K562 (cell line): ENCODE results near the gene FGGY. TPM values are rescaled to one million over a fixed set of nuclear protein-coding genes. Genes with fewer than 3 reads are reported as not detected.

Experiments used
- ATAC-seq: fragments of 200-7000 bp; cut with Tn5 transposase; 3 replicates; pipeline ENCODE4 v1.9.1; 2020; ENCODE audit warnings: moderate library complexity
- BruUV-seq: library from RNA; stranded (reverse); fragments of 400-500 nt; replicated peaks from 2 replicates; lab custom pipeline; 2021; lab: Mats Ljungman, UMichigan
- CTCF ChIA-PET: fragments of 300-600 bp; formaldehyde crosslinking; extraction: SDS; loops from one replicate; lab custom pipeline; 2021; ENCODE audit warnings: low intra/inter-chr PET ratio; lab: Yijun Ruan, JAX
- POLR2A ChIA-PET: fragments of 300-600, 350-650 bp; sonication (Branson Sonifier 250); formaldehyde crosslinking; extraction: SDS; loops from one replicate; lab custom pipeline; 2021; ENCODE audit warnings: antibody characterized with exemption, inconsistent platforms; lab: Yijun Ruan, JAX
- DNase-seq, 4 experiments: peaks; one replicate each; pipeline versions ENCODE4 v3.0.0 to v3.0.0-alpha.2; 2011 to 2018; ENCODE audit warnings: low spot score in 3 of 4, mixed read lengths in 3 of 4; ENCODE audit errors: extremely low read depth in 1 of 4
- FAIRE-seq: peaks from 2 replicates; lab custom pipeline; 2011; peaks lifted over from hg19 to GRCh38; lab: Jason Lieb, UNC
- H2AFZ ChIP-seq: 2 replicates; pipeline ENCODE4 v1.6.0; 2011; ENCODE audit warnings: low read depth, low read length, control low read depth, inconsistent platforms
- H3K27ac ChIP-seq: fragments of 200-600 bp; 3 replicates; pipeline ENCODE4 v1.8.0; 2011; ENCODE audit warnings: low read depth, mild to moderate bottlenecking, control low read depth, inconsistent platforms, low read length, moderate library complexity, mixed read lengths; ENCODE audit errors: extremely low read depth
- H3K27me3 ChIP-seq, 2 experiments: fragments of 300-600 bp in 1 of 2; 2 replicates in 1 of 2; 3 replicates in 1 of 2; pipeline versions ENCODE4 v1.6.0 to v1.8.0; 2011; ENCODE audit warnings: inconsistent platforms in 2 of 2, low read length in 2 of 2, mild to moderate bottlenecking in 1 of 2, mixed read lengths in 1 of 2, moderate library complexity in 1 of 2; ENCODE audit not compliant: control insufficient read depth in 2 of 2, insufficient read depth in 2 of 2
- H3K36me3 ChIP-seq: fragments of 300-600 bp; 3 replicates; pipeline ENCODE4 v1.8.0; 2011; ENCODE audit warnings: mild to moderate bottlenecking, low read length, inconsistent platforms; ENCODE audit not compliant: control insufficient read depth, insufficient read depth
- H3K4me1 ChIP-seq, 2 experiments: fragments of 200-600 bp in 1 of 2; replicated peaks in 1 of 2; 2 replicates in 1 of 2; 3 replicates in 1 of 2; pipeline versions ENCODE4 v1.5.1 to v1.8.0; 2011; ENCODE audit warnings: inconsistent platforms in 2 of 2, low read length in 2 of 2, mild to moderate bottlenecking in 1 of 2, mixed read lengths in 1 of 2, moderate library complexity in 1 of 2; ENCODE audit not compliant: control insufficient read depth in 2 of 2, insufficient read depth in 2 of 2
- H3K4me2 ChIP-seq: 2 replicates; pipeline ENCODE4 v1.6.1; 2011; ENCODE audit warnings: low read length, control low read depth, inconsistent platforms, mixed read lengths; ENCODE audit not compliant: insufficient read depth
- H3K4me3 ChIP-seq: fragments of 200-600 bp; sonication (generic), shearing (Covaris generic); 2 replicates; pipeline ENCODE4 v1.5.1; 2016; ENCODE audit warnings: control low read depth, inconsistent platforms
- H3K79me2 ChIP-seq: fragments of 200-600 bp; 3 replicates; pipeline ENCODE4 v1.8.0; 2011; ENCODE audit warnings: low read length, inconsistent platforms; ENCODE audit not compliant: control insufficient read depth, insufficient read depth
- H3K9ac ChIP-seq, 2 experiments: 2 replicates each; pipeline versions ENCODE4 v1.6.0 to v1.6.1; 2011; ENCODE audit warnings: low read depth in 2 of 2, low read length in 2 of 2, control low read depth in 1 of 2, inconsistent platforms in 1 of 2, mild to moderate bottlenecking in 1 of 2, mixed read lengths in 1 of 2; ENCODE audit not compliant: insufficient read depth in 1 of 2
- H3K9me1 ChIP-seq: one replicate; pipeline ENCODE4 v1.6.0; 2011; ENCODE audit warnings: inconsistent platforms, mild to moderate bottlenecking, low read length, moderate library complexity; ENCODE audit not compliant: control insufficient read depth, insufficient read depth
- H3K9me3 ChIP-seq: replicated peaks from 2 replicates; pipeline ENCODE4 v1.5.1; 2011; ENCODE audit warnings: low read depth, low read length, inconsistent platforms; ENCODE audit not compliant: control insufficient read depth, insufficient read depth
- H4K20me1 ChIP-seq: replicated peaks from 2 replicates; pipeline ENCODE4 v1.6.1; 2011; ENCODE audit warnings: low read length, inconsistent platforms, mixed read lengths; ENCODE audit not compliant: control insufficient read depth, insufficient read depth
- BRF2 ChIP-seq: IDR thresholded peaks from 3 replicates; pipeline ENCODE4 v1.6.1; 2011; ENCODE audit warnings: borderline replicate concordance, mild to moderate bottlenecking; ENCODE audit not compliant: insufficient read length, insufficient read depth
- CBFA2T3 ChIP-seq: fragments of 450-650 bp; IDR thresholded peaks from 2 replicates; pipeline ENCODE4 v1.6.1; 2017
- CREB1 ChIP-seq, 2 experiments: sonication (generic) in 1 of 2; formaldehyde crosslinking in 1 of 2; IDR thresholded peaks; 2 replicates each; pipeline versions ENCODE4 v1.6.1 to v1.8.0; 2012 to 2022; ENCODE audit warnings: inconsistent platforms in 1 of 2, mild to moderate bottlenecking in 1 of 2, missing genetic modification reagents in 1 of 2, moderate library complexity in 1 of 2
- DPF2 ChIP-seq: fragments of 450-650 bp; IDR thresholded peaks from 2 replicates; pipeline ENCODE4 v1.6.1; 2016
- ETV5 ChIP-seq: sonication (generic); formaldehyde crosslinking; IDR thresholded peaks from 2 replicates; pipeline ENCODE4 v1.4.0; 2020; ENCODE audit warnings: low read depth, mild to moderate bottlenecking, missing genetic modification reagents
- EZH2 ChIP-seq: IDR thresholded peaks from 2 replicates; pipeline ENCODE4 v1.6.1; 2012; ENCODE audit warnings: low read depth, mild to moderate bottlenecking, inconsistent platforms, low read length, borderline replicate concordance
- FOXA3 ChIP-seq, 2 experiments: fragments of 450-650 bp in 1 of 2; sonication (generic) in 1 of 2; formaldehyde crosslinking; IDR thresholded peaks in 1 of 2; conservative IDR thresholded peaks in 1 of 2; 2 replicates each; pipeline versions ENCODE4 v1.4.0 to v1.8.0; 2020 to 2022; ENCODE audit warnings: mild to moderate bottlenecking in 2 of 2, missing genetic modification reagents in 1 of 2
- HEY1 ChIP-seq: fragments of 250-450 bp; sonication (Bioruptor Pico); IDR thresholded peaks from 2 replicates; pipeline ENCODE4 v1.5.0; 2020; ENCODE audit warnings: mild to moderate bottlenecking, moderate library complexity, borderline replicate concordance
- MCM5 ChIP-seq: fragments of 450-650 bp; IDR thresholded peaks from 2 replicates; pipeline ENCODE4 v1.6.1; 2016; ENCODE audit warnings: low read depth
- NKRF ChIP-seq: fragments of 450-650 bp; IDR thresholded peaks from 2 replicates; pipeline ENCODE4 v1.6.1; 2016; ENCODE audit warnings: borderline replicate concordance
- NRF1 ChIP-seq, 2 experiments: fragments of 450-650 bp; IDR thresholded peaks in 1 of 2; conservative IDR thresholded peaks in 1 of 2; 2 replicates each; pipeline ENCODE4 v1.6.1; 2014; ENCODE audit warnings: mild to moderate bottlenecking in 2 of 2
- RBM22 ChIP-seq: fragments of 200-400 bp; formaldehyde crosslinking; IDR thresholded peaks from 2 replicates; pipeline ENCODE4 v1.6.1; 2018; ENCODE audit warnings: low read length, low read depth; ENCODE audit not compliant: poor library complexity, severe bottlenecking
- SP2 ChIP-seq: IDR thresholded peaks from 2 replicates; pipeline ENCODE4 v1.6.1; 2011; ENCODE audit warnings: mild to moderate bottlenecking, low read depth, low read length, moderate library complexity; ENCODE audit not compliant: poor library complexity, severe bottlenecking; ENCODE audit errors: extremely low read depth
- ZNF347 ChIP-seq: fragments of 450-650 bp; formaldehyde crosslinking; IDR thresholded peaks from 2 replicates; pipeline ENCODE4 v1.4.0; 2020; ENCODE audit warnings: low read depth, mild to moderate bottlenecking, moderate library complexity
- ZNF785 ChIP-seq: fragments of 250-450 bp; sonication (Bioruptor Pico); IDR thresholded peaks from 2 replicates; pipeline ENCODE4 v1.4.0; 2020; ENCODE audit warnings: mild to moderate bottlenecking
- WGBS: fragments of 100-300 bp; shearing (Covaris generic); methylation state at CpG from one replicate; pipeline ENCODE4 v1.1.6; 2016; ENCODE audit warnings: low coverage, mixed read lengths; ENCODE audit not compliant: insufficient coverage; ENCODE audit errors: missing lambda C conversion rate; 5-methylcytosine and 5-hydroxymethylcytosine counted together
- in situ Hi-C: fragments of 300-500 bp; cut with MboI; formaldehyde crosslinking; loops from 4 replicates; pipeline ENCODE4 v1.15.0; 2018; ENCODE audit warnings: inconsistent platforms, mixed read lengths
- intact Hi-C: fragments of 100-400 bp; cut with micrococcal nuclease; formaldehyde crosslinking; loops from 2 replicates; pipeline ENCODE4 v1.14.2; 2022
- polyA plus RNA-seq, 8 experiments: library from polyadenylated mRNA; depleted of rRNA in 4 of 8; stranded (reverse) in 5 of 8; unstranded in 3 of 8; fragments of >200 nt; fragmentation: Nextera tagmentation in 2 of 8; fragmentation: Illumina TruSeq in 1 of 8; extraction: Ambion mirVana in 2 of 8; extraction: Trizol in 1 of 8; gene quantifications; 2 replicates each; pipeline versions ENCODE4 v1.2.1 to v1.2.3, GENCODE V29; 2011 to 2014; ENCODE audit warnings: inconsistent platforms in 1 of 8, missing spikeins in 1 of 8
- total RNA-seq, 7 experiments: library from RNA; depleted of rRNA in 6 of 7; stranded (reverse); fragments of >200 nt in 6 of 7; fragmentation: Illumina TruSeq in 2 of 7; extraction: Trizol in 2 of 7; gene quantifications; 2 replicates each; pipeline versions ENCODE4 v1.2.1 to v1.2.3, GENCODE V29; 2011 to 2021; ENCODE audit warnings: low replicate concordance in 1 of 7
- TF ChIP-seq, protein P1 (sequence below): sonication (generic); formaldehyde crosslinking; IDR thresholded peaks from 2 replicates; pipeline ENCODE4 v1.8.1; 2022; ENCODE audit warnings: missing genetic modification reagents

Gene FGGY
- total and polyA plus RNA-seq, 9 of the 15 experiments (the other 6 are each of a cell fraction or from before 2014, with no cell fraction given), result 9.7 to 19.2 (median 12.6) TPM

DNA sequence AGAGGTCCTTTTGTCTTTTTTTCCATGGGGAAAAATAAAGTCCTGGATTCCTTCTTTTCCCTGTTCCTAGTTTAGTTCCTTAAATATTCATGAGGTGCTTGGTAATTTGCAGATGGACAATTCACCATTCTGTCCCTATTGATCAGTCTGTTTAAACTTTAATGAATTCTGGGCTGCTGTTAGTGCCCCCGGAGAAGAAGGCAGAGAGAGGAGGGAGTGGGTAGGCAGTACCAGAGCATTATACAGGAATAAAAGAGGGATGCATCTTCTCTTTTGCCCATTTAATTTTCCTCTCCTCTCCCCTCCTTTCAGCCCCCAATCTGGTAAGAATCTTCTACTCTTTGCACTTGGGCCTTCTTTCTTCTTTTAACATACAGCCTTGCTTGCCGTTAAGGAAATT, 25.9 kb downstream of the FGGY start:
- TF ChIP-seq ZNF785 (CRISPR knock-in tag) (no peak), FOXA3 (CRISPR knock-in tag; conservative IDR thresholded peaks at IDR 0.05 in 1 of 2, IDR thresholded peaks at IDR 0.05 in 1 of 2) (no peak), EZH2 (no peak), RBM22 (no peak), SP2 (no peak), ZNF347 (CRISPR knock-in tag) (no peak), BRF2 (no peak), DPF2 (no peak), ETV5 (no peak), NKRF (no peak), CREB1 (IDR thresholded peaks at IDR 0.05) (no peak), CREB1 (CRISPR knock-in tag; IDR thresholded peaks at IDR 0.05) (no peak), NRF1 (conservative IDR thresholded peaks at IDR 0.05 in 1 of 2, IDR thresholded peaks at IDR 0.05 in 1 of 2) (no peak), HEY1 (no peak), MCM5 (no peak), CBFA2T3 (no peak)
- TF ChIP-seq, protein P1, sequence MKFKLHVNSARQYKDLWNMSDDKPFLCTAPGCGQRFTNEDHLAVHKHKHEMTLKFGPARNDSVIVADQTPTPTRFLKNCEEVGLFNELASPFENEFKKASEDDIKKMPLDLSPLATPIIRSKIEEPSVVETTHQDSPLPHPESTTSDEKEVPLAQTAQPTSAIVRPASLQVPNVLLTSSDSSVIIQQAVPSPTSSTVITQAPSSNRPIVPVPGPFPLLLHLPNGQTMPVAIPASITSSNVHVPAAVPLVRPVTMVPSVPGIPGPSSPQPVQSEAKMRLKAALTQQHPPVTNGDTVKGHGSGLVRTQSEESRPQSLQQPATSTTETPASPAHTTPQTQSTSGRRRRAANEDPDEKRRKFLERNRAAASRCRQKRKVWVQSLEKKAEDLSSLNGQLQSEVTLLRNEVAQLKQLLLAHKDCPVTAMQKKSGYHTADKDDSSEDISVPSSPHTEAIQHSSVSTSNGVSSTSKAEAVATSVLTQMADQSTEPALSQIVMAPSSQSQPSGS (CRISPR knock-in tag), result no peak
- Histone ChIP-seq H3K4me1 (no peaks in the 10 kb centered on the region), H3K9ac (no peak overlapping the region), H3K4me3 (no peak overlapping the region), H3K4me2 (no peak overlapping the region), H3K79me2 (no peaks in the 10 kb centered on the region), H2AFZ (no peak overlapping the region), H3K36me3 (no peaks in the 10 kb centered on the region), H3K27ac (no peak overlapping the region), H3K27me3 (peaks cover 0 to 2% of the 10 kb centered on the region in 2 experiments; a peak in 2 of 5 replicates), H3K9me3 (no peaks in the 10 kb centered on the region), H3K9me1 (no peaks in the 10 kb centered on the region), H4K20me1 (no peaks in the 10 kb centered on the region)
- no peak for FAIRE-seq
- ChIA-PET POLR2A (no interaction called here), CTCF (no interaction called here)
- BruUV-seq, result no TSS peak
- intact Hi-C loops (no loop called here), in situ Hi-C loops (no loop called here)
- 6% methylated on average over 1 of the region's 2 CpGs for WGBS
- no peak for ATAC-seq
- DNase-seq, result no peak
